Measurements from ENCODE around the gene DYNLT5.

DNA sequence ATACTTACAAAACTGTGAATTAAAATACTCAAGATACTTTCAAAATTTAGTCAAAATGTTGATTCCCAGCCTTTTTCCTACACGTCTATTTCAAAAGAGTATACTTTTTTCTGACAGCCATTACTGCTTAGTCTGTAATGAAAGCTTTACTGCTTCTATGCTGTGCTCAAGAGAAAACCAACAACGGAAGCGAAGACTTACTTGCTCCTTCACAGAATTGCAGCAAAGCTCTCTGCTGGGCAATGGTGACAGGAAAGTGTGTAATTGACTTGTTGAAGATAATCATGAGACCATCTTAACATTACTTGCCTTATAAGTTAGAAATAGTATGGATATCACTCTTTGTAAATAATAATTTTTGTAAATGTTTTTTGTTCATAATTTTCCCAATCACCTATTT is 1.7 kb upstream of the DYNLT5 start:
- TF ChIP-seq, protein P1, sequence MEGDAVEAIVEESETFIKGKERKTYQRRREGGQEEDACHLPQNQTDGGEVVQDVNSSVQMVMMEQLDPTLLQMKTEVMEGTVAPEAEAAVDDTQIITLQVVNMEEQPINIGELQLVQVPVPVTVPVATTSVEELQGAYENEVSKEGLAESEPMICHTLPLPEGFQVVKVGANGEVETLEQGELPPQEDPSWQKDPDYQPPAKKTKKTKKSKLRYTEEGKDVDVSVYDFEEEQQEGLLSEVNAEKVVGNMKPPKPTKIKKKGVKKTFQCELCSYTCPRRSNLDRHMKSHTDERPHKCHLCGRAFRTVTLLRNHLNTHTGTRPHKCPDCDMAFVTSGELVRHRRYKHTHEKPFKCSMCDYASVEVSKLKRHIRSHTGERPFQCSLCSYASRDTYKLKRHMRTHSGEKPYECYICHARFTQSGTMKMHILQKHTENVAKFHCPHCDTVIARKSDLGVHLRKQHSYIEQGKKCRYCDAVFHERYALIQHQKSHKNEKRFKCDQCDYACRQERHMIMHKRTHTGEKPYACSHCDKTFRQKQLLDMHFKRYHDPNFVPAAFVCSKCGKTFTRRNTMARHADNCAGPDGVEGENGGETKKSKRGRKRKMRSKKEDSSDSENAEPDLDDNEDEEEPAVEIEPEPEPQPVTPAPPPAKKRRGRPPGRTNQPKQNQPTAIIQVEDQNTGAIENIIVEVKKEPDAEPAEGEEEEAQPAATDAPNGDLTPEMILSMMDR (IDR thresholded peaks at IDR 0.05), result no peak
- TF ChIP-seq POLR2A (IDR thresholded peaks at IDR 0.05; ENCODE audit: low read depth), result no peak
